IPS-20b (cell line): ENCODE data around the gene GPR158.
"Not testable (repeated sequence)": the region's sequence is repeated elsewhere in the genome, so short reads cannot be mapped to it uniquely, and the experiment has no call there.

ENCODE experiments used
- H3K27ac ChIP-seq: one replicate; pipeline ENCODE4 v1.5.1; 2013; ENCODE audit warnings: low read length
- H3K27me3 ChIP-seq: 2 replicates; pipeline ENCODE4 v1.6.1; 2013; ENCODE audit warnings: mild to moderate bottlenecking, low read length, inconsistent platforms; ENCODE audit not compliant: insufficient read depth
- H3K36me3 ChIP-seq: 2 replicates; pipeline ENCODE4 v1.6.1; 2013; ENCODE audit warnings: low read depth, mild to moderate bottlenecking, inconsistent platforms, low read length, moderate library complexity; ENCODE audit not compliant: insufficient read depth
- H3K4me1 ChIP-seq: 2 replicates; pipeline ENCODE4 v1.6.1; 2013; ENCODE audit warnings: mild to moderate bottlenecking, control low read depth, inconsistent platforms, low read length, moderate library complexity; ENCODE audit not compliant: insufficient read depth
- H3K4me3 ChIP-seq: 2 replicates; pipeline ENCODE4 v1.5.1; 2013; ENCODE audit warnings: mild to moderate bottlenecking, low read length, inconsistent platforms
- H3K9ac ChIP-seq: 2 replicates; pipeline ENCODE4 v1.6.1; 2013; ENCODE audit warnings: low read depth, mild to moderate bottlenecking, inconsistent platforms, low read length, moderate library complexity
- H3K9me3 ChIP-seq: 2 replicates; pipeline ENCODE4 v1.6.1; 2013; ENCODE audit warnings: mild to moderate bottlenecking, low read depth, low read length, inconsistent platforms; ENCODE audit not compliant: insufficient read depth

GPR158 gene

GRCh38 chr10:25174461-25175230 lies at the start of gene GPR158:
GPR158 (plus strand) TSS chr10:25175001; CDS start chr10:25175421, 420 bp downstream.
- H3K9ac ChIP-seq = peak within 1 kb of the TSS; percentile 5; the same call in 1 of the 2 replicates
- H3K36me3 ChIP-seq = no peaks in the 10 kb centered on the region
- H3K9me3 ChIP-seq = no peaks in the 10 kb centered on the region
- H3K27me3 ChIP-seq = peaks cover 63% of the 10 kb centered on the region
- H3K4me1 ChIP-seq = no peaks in the 10 kb centered on the region
- H3K27ac ChIP-seq = no peak within 1 kb of the TSS
- peak within 1 kb of the TSS; percentile 80 for H3K4me3 ChIP-seq

- no peak overlapping the region for H3K4me3 ChIP-seq
- no peak overlapping the region for H3K27ac ChIP-seq
- no peaks in the 10 kb centered on the region for H3K27me3 ChIP-seq
- no peaks in the 10 kb centered on the region for H3K36me3 ChIP-seq
- no peaks in the 10 kb centered on the region for H3K4me1 ChIP-seq
- peaks cover 12% of the 10 kb centered on the region for H3K9me3 ChIP-seq
- H3K9ac ChIP-seq = no peak overlapping the region
Observed at GRCh38 chr10:25125201-25125611, 49.6 kb upstream of the GPR158 start.

- Histone ChIP-seq H3K27me3 (no peaks in the 10 kb centered on the region), H3K27ac (no peak overlapping the region), H3K4me1 (no peaks in the 10 kb centered on the region), H3K9me3 (no peaks in the 10 kb centered on the region), H3K36me3 (no peaks in the 10 kb centered on the region), H3K4me3 (no peak overlapping the region), H3K9ac (no peak overlapping the region)
Observed at GRCh38 chr10:25129592-25129991, 45.2 kb upstream of the GPR158 start.

- H3K27me3 ChIP-seq = no peaks in the 10 kb centered on the region
- H3K4me3 ChIP-seq = no peak overlapping the region
- H3K36me3 ChIP-seq = no peaks in the 10 kb centered on the region
- H3K4me1 ChIP-seq = no peaks in the 10 kb centered on the region
- H3K9ac ChIP-seq = no peak overlapping the region
- H3K27ac ChIP-seq = no peak overlapping the region
- no peaks in the 10 kb centered on the region; the same call in 1 of the 2 replicates for H3K9me3 ChIP-seq
Observed at GRCh38 chr10:25130906-25131305, 43.9 kb upstream of the GPR158 start.

GRCh38 chr10:25142116-25142864 lies 32.5 kb upstream of the GPR158 start:
- H3K9ac ChIP-seq = no peak overlapping the region
- H3K4me3 ChIP-seq = no peak overlapping the region
- H3K36me3 ChIP-seq = no peaks in the 10 kb centered on the region
- H3K4me1 ChIP-seq = no peaks in the 10 kb centered on the region
- H3K27me3 ChIP-seq = no peaks in the 10 kb centered on the region
- no peaks in the 10 kb centered on the region for H3K9me3 ChIP-seq
- H3K27ac ChIP-seq = no peak overlapping the region

GRCh38 chr10:25157650-25158049 lies 17.2 kb upstream of the GPR158 start:
- Histone ChIP-seq H3K4me3 (no peak overlapping the region), H3K36me3 (no peaks in the 10 kb centered on the region), H3K27me3 (no peaks in the 10 kb centered on the region)

GRCh38 chr10:25159591-25159990 lies 15.2 kb upstream of the GPR158 start:
- Histone ChIP-seq H3K36me3 (no peaks in the 10 kb centered on the region), H3K9me3 (no peaks in the 10 kb centered on the region), H3K9ac (no peak overlapping the region), H3K27me3 (no peaks in the 10 kb centered on the region), H3K4me1 (no peaks in the 10 kb centered on the region), H3K4me3 (no peak overlapping the region), H3K27ac (no peak overlapping the region)

More at GRCh38 chr10:25157650-25158049, 17.2 kb upstream of the GPR158 start:
- H3K9ac ChIP-seq = no peak overlapping the region
- H3K27ac ChIP-seq = no peak overlapping the region
- H3K9me3 ChIP-seq = no peaks in the 10 kb centered on the region
- no peaks in the 10 kb centered on the region for H3K4me1 ChIP-seq

GRCh38 chr10:25162391-25162790 lies 12.4 kb upstream of the GPR158 start:
- Histone ChIP-seq H3K9ac (no peak overlapping the region), H3K4me3 (no peak overlapping the region), H3K36me3 (no peaks in the 10 kb centered on the region), H3K27ac (no peak overlapping the region), H3K4me1 (no peaks in the 10 kb centered on the region), H3K9me3 (no peaks in the 10 kb centered on the region), H3K27me3 (no peaks in the 10 kb centered on the region)

GRCh38 chr10:25163464-25163863 lies 11.3 kb upstream of the GPR158 start:
- not testable (repeated sequence) for H3K9ac ChIP-seq, H3K27ac ChIP-seq, H3K4me1 ChIP-seq, H3K27me3 ChIP-seq, H3K4me3 ChIP-seq, H3K36me3 ChIP-seq, H3K9me3 ChIP-seq

- Histone ChIP-seq H3K36me3 (no peaks in the 10 kb centered on the region), H3K9ac (no peak overlapping the region), H3K9me3 (no peaks in the 10 kb centered on the region), H3K4me1 (no peaks in the 10 kb centered on the region), H3K4me3 (no peak overlapping the region), H3K27me3 (peaks cover 27% of the 10 kb centered on the region), H3K27ac (no peak overlapping the region)
Observed at GRCh38 chr10:25169740-25170139, 5.1 kb upstream of the GPR158 start.

GRCh38 chr10:25170627-25171026 lies 4.2 kb upstream of the GPR158 start:
- peaks cover 34% of the 10 kb centered on the region for H3K27me3 ChIP-seq
- H3K9ac ChIP-seq = no peak overlapping the region
- H3K27ac ChIP-seq = no peak overlapping the region

More at GRCh38 chr10:25170627-25171026, 4.2 kb upstream of the GPR158 start:
- H3K9me3 ChIP-seq = no peaks in the 10 kb centered on the region
- no peaks in the 10 kb centered on the region for H3K4me1 ChIP-seq
- no peaks in the 10 kb centered on the region for H3K36me3 ChIP-seq
- no peak overlapping the region for H3K4me3 ChIP-seq
